ENCODE results near the gene CRY2. TPM values are rescaled to one million over a fixed set of nuclear protein-coding genes. Genes with fewer than 3 reads are reported as not detected.

The CRY2 gene
- total and polyA plus RNA-seq, 2 of the 13 experiments (the other 11 are each of a cell fraction or from before 2014, with no cell fraction given): 10.1 to 12.2 TPM

GRCh38 chr11:45804761-45805304 lies 42.4 kb upstream of the CRY2 start, which contains the start of gene SLC35C1 (continued):
- TF ChIP-seq JDP2 (CRISPR knock-in tag; IDR thresholded peaks at IDR 0.05; ENCODE audit: borderline replicate concordance) (no peak), NBN (conservative IDR thresholded peaks at IDR 0.05) (no peak), PAWR (CRISPR knock-in tag; IDR thresholded peaks at IDR 0.05; ENCODE audit: borderline replicate concordance) (no peak), SKIL (CRISPR knock-in tag; IDR thresholded peaks at IDR 0.05; ENCODE audit: borderline replicate concordance) (no peak)

GRCh38 chr11:45805305-45806071 lies 41.8 kb upstream of the CRY2 start:
- H3K4me1 ChIP-seq (ENCODE audit: insufficient read depth, low read length): peaks cover 37% of the 10 kb centered on the region
- H3K4me3 ChIP-seq (replicated peaks in 1 of 3; ENCODE audit: insufficient read depth in 1 of 3, low read depth in 2 of 3, low read length in 3 of 3): peak overlapping the region; percentile 81 to 89 (median 82)
- peaks cover 0 to 16% of the 10 kb centered on the region in 2 experiments; a peak in 1 of 5 replicates for H3K27me3 ChIP-seq (ENCODE audit: control insufficient read depth in 1 of 2, insufficient read depth in 2 of 2, low read length in 2 of 2)
- H3K79me2 ChIP-seq (ENCODE audit: insufficient read depth, low read length): peaks cover 11% of the 10 kb centered on the region
- FAIRE-seq (no peak), ATAC-seq (peak; percentile 50), DNase-seq (ENCODE audit: low spot score) (peak; percentile 44)
- CTCF ChIA-PET (ENCODE audit: low intra/inter-chr PET ratio, low total read pairs): no interaction called here
- no peak overlapping the region for H2AFZ ChIP-seq (ENCODE audit: low read length)
- under 1% methylated on average over 19 of the region's 29 CpGs for WGBS (ENCODE audit: low lambda C conversion rate)
- H3K9ac ChIP-seq (ENCODE audit: insufficient read depth, low read depth, low read length): peak overlapping the region; percentile 80
- in situ Hi-C loops (cut with HindIII; ENCODE audit: extremely low pct_ligation_motif_present, low pct_unique_long_range_greater_than_20kb) (no loop called here), intact Hi-C loops (cut with micrococcal nuclease; ENCODE audit: unreplicated experiment) (loop anchor here (2.0 kb wide), 1 partner anchor 37 kb away; no protein-coding TSS in a partner anchor)
- peak overlapping the region; percentile 79 for H3K27ac ChIP-seq (ENCODE audit: extremely low read length, insufficient read depth, low read length)
- peak overlapping the region; percentile 93 for H3K4me2 ChIP-seq (ENCODE audit: low read depth, low read length)
- POLR2A ChIA-PET: interaction anchor here (0.7 to 4.1 kb wide), 3 partner anchors 14 to 42 kb away, joined by 3 to 14 read pairs (median 6); partner anchors contain the start of gene CRY2
- H4K20me1 ChIP-seq (ENCODE audit: insufficient read depth, low read length): no peaks in the 10 kb centered on the region; the same call in none of the 2 replicates
- no peaks in the 10 kb centered on the region for H3K9me3 ChIP-seq (ENCODE audit: low read length)
- peaks cover 0 to 10% of the 10 kb centered on the region in 2 experiments; a peak in 2 of 5 replicates for H3K36me3 ChIP-seq (replicated peaks in 1 of 2; ENCODE audit: control insufficient read depth in 1 of 2, insufficient read depth in 2 of 2, low read length in 2 of 2)
- TSS peak; percentile 60 for BruUV-seq (replicated peaks)
- TF ChIP-seq ZNF235 (CRISPR knock-in tag; IDR thresholded peaks at IDR 0.05; ENCODE audit: borderline replicate concordance) (0 out of 2 replicates have a peak, but pooled peaks have one; percentile 79), ZBED4 (CRISPR knock-in tag; IDR thresholded peaks at IDR 0.05; ENCODE audit: borderline replicate concordance) (no peak), TFDP1 (CRISPR knock-in tag; IDR thresholded peaks at IDR 0.05; ENCODE audit: borderline replicate concordance) (no peak), ZNF180 (CRISPR knock-in tag; IDR thresholded peaks at IDR 0.05; ENCODE audit: borderline replicate concordance, low read depth) (no peak)

All from HepG2 (cell line).